PC-9 (cell line): Measurements from ENCODE around the gene NUDT6.

ENCODE experiments used
- CTCF ChIP-seq: fragments of 200-600 bp; sonication (generic); conservative IDR thresholded peaks from 2 replicates; pipeline ENCODE4 v1.6.1; 2017; ENCODE audit warnings: mixed run types, antibody characterized with exemption, mild to moderate bottlenecking, moderate library complexity
- EZH2 ChIP-seq: fragments of 200-600 bp; sonication (generic); IDR thresholded peaks from 2 replicates; pipeline ENCODE4 v1.8.0; 2017; ENCODE audit warnings: antibody characterized with exemption, low read depth

GRCh38 chr4:122903766-122904288 is 18.6 kb downstream of the NUDT6 start:
- TF ChIP-seq CTCF = no peak
- no peak for TF ChIP-seq EZH2
